ENCODE measurements around the gene MAP7D1.

The MAP7D1 gene

GRCh38 chr1:36126005-36126716, 29.8 kb upstream of the MAP7D1 start:
- intact Hi-C loops (cut with DNase I), result no loop called here
- DNase-seq, result no peak

DNA sequence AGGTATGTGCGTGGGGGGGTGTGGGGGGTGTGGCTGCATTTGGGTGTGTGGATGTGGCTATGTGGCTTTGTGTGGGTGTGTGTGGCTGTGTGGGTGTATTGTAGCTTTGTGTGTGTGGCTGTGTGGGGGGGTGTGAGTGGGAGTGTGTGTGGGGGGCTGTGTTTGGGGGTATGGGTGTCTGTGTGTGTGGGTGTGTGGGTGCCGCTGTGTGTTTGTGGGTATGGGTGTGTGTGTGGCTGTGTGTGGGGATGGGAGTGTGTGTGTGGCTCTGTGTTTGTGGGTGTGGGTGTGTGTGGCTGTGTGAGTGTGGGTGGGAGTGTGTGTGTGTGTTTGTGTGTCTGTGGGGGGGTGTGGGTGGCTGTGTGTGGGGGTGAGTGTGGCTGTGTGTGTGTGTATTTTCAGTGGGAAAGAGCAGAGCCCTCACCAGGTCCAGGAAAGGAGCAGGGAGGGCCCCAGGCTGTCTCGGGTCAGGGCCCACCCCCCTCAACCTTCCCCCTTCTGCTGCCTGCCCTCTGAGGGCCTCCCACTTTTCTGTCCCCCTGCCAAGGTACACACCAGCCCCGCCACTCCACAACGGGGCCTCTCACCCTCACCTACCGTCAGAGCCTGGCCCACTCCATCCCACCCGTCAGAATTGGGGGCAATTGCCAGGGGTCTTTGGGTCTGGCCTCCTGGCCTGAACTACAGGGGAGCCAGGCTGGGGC, 29.0 kb upstream of the MAP7D1 start:
- intact Hi-C loops (cut with DNase I), result no loop called here
- no peak for DNase-seq

GRCh38 chr1:36128126-36128904, 27.6 kb upstream of the MAP7D1 start:
- peak in 1 of 10 donors; percentile 21 for DNase-seq
- intact Hi-C loops (cut with DNase I), result no loop called here

DNA sequence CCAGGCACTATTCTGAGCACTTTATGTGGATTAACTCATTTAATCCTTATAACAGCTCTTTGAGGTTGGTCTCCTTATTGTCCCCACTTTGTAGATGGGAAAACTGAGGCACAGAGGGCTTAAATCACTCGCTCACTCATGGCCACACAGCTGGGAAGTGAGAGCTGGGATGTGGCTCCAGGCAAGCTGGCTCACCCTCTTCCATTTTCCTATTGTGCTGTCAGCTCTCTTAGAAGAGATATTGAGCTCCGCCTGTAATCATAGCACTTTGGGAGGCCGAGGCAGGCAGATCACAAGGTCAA, 27.1 kb upstream of the MAP7D1 start:
- intact Hi-C loops (cut with DNase I), result no loop called here
- DNase-seq, result no peak

GRCh38 chr1:36132029-36132428, 23.9 kb upstream of the MAP7D1 start:
- peak in 1 of 10 donors; percentile 44 for DNase-seq
- intact Hi-C loops (cut with DNase I), result no loop called here

DNA sequence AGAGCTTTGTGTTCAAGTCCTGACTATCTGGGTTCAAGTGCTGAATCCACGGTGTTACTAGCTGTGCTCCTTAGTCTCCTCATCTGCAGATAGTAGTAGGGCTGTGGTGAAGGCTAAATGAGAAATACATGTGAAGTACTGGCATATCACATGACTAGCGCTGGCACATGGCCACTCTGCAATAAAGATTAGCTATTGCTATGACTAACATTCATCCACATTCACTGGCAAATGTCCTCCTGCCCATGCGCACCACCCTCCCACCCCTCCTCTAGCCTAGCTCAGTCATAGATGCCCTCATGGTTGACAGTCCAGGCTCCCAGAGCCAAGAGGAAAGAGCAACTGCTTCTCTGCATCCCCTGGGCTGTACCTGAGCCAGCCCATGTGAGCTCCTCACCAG, 22.5 kb upstream of the MAP7D1 start:
- intact Hi-C loops (cut with DNase I), result no loop called here
- DNase-seq, result peak in 4 of 10 donors; percentile 49 to 86 (median 61)

DNA sequence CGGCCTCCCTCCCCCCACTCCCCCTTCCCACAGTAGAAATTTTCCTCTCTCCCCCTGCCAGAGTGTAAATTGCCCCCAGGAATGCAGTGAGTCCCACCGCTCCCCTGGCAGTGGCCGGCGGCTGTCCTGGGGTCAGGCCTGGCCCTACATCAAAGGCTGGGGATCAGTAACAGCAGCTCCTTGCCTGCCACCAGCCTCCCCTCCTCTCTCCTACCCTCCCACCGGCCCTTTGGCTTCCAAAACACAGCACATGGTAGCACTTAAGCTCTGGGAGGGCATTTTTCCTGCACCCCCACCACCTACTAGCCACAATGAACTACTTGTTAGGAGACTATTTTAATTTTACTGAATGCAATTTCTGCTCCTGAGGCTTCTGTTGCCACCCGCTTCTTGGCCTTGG, 21.9 kb upstream of the MAP7D1 start:
- DNase-seq, result peak in 2 of 10 donors; percentile 30 to 39
- intact Hi-C loops (cut with DNase I), result loop anchor here (1.0 kb wide), 1 partner anchor 35 kb away; no protein-coding TSS in a partner anchor

- peak in 5 of 10 donors; percentile 56 to 87 (median 67) for DNase-seq
- intact Hi-C loops (cut with DNase I), result loop anchor here (1.0 kb wide), 1 partner anchor 35 kb away; no protein-coding TSS in a partner anchor
Observed at GRCh38 chr1:36134505-36135329, 21.2 kb upstream of the MAP7D1 start.

- DNase-seq, result no peak
- intact Hi-C loops (cut with DNase I), result no loop called here
Observed at GRCh38 chr1:36135330-36135667, 20.7 kb upstream of the MAP7D1 start.

DNA sequence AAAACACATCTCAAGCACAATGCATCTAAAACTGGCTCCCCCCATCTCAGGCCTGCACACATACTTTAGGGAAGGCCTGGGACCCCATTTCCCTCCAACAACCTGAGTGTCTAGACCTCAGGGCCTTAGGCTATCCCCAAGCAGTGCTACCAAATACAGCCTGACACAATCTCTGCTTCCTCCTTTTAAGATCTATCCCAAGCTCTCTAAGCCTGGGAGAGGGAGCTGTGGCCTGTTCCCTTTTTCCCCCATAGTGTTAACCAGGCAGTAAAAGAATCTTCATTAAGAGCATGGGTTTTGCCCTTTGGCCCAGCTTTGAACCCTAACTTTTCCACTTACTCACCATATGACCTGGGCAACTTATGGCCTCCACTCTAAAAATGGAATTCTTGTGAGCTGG, 20.2 kb upstream of the MAP7D1 start:
- intact Hi-C loops (cut with DNase I), result no loop called here
- DNase-seq, result no peak

DNA sequence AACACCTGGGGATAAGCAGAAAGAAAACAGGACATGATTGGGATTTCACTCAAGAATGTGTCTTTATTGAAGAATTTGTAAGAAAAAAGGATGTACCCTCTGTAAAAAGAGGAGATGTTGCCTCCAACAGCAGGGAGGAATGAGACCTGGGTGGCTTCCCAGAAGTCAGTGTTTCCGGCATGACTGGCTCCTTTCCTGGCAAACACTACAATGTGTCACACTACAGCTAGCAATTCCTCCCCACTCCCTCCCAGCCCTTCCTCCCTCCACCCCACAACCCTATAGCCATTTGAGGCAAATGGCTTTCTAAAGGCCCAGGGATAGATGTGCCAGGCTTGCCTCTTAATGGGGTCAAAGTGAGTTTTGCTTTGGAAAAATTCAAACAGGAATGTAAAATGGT, 19.4 kb upstream of the MAP7D1 start:
- peak in 2 of 10 donors; percentile 34 to 67 for DNase-seq
- intact Hi-C loops (cut with DNase I), result no loop called here

DNA sequence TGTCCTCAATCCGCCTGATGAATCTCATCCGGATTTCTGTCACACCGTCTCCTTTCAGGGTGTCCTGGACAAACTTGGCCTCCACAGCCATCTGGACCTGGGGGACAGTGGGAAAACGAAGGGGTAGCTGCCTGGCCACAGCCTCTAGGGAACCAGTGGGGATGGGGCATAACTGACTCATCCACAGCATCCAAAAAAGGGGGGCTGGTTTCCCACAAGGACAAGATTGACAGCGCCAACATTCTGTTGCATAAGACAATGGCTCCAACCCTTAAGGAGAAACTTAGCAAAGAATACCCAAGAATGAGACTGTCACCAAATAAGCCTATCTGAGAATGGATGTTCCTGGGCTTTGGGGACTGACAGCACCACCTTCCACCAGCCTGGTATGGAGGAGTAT, 18.7 kb upstream of the MAP7D1 start:
- intact Hi-C loops (cut with DNase I), result no loop called here
- DNase-seq, result peak in 1 of 10 donors; percentile 49

GRCh38 chr1:36137776-36138175, 18.2 kb upstream of the MAP7D1 start:
- no peak for DNase-seq
- intact Hi-C loops (cut with DNase I), result no loop called here

GRCh38 chr1:36139521-36139920, 16.4 kb upstream of the MAP7D1 start:
- DNase-seq, result no peak
- intact Hi-C loops (cut with DNase I), result no loop called here

DNA sequence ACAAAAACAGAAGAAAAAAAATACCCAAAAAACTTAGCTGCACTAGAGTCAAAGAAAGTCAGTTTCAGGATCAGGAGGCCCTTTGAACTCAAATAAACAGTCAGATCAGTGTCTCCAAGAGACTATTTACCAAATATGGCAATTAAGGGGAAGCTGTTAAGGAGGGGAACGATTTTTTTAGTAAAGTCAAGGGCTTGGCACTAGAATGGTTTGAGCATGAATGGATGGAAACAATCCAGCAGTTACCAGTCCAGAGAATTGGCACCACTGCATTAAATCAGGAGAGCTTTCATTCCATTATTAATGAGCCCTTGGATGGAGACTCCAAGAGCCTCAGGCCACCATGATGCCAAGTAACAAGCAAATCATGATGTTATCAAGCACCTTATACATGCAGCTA, 13.8 kb upstream of the MAP7D1 start:
- no peak for DNase-seq
- intact Hi-C loops (cut with DNase I), result no loop called here

- intact Hi-C loops (cut with DNase I), result no loop called here
- no peak for DNase-seq
Observed at GRCh38 chr1:36143424-36143823, 12.5 kb upstream of the MAP7D1 start.

DNA sequence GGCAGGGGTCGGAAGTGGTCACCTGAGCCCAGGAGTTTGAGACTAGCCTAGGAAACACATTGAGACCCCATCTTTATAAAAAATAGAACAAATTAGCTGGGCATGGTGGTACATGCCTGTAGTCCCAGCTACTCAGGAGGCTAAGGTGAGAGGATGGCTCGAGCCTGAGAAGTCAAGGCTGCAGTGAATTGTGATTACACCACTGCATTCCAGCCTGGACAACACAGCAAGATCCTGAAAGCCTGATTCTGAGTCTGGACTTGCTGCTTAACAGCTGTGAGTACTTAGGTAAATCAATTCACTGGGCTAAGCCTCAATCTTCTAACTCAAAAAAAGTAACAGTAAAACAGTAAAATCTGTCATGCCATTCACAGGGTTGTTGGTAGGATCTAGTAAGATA, 11.5 kb upstream of the MAP7D1 start:
- no peak for DNase-seq
- intact Hi-C loops (cut with DNase I), result no loop called here

GRCh38 chr1:36148821-36149236, 7.1 kb upstream of the MAP7D1 start:
- no peak for DNase-seq
- intact Hi-C loops (cut with DNase I), result loop anchor here (1.0 kb wide), 3 partner anchors 39 to 136 kb away; partner anchors contain the start of gene THRAP3

DNA sequence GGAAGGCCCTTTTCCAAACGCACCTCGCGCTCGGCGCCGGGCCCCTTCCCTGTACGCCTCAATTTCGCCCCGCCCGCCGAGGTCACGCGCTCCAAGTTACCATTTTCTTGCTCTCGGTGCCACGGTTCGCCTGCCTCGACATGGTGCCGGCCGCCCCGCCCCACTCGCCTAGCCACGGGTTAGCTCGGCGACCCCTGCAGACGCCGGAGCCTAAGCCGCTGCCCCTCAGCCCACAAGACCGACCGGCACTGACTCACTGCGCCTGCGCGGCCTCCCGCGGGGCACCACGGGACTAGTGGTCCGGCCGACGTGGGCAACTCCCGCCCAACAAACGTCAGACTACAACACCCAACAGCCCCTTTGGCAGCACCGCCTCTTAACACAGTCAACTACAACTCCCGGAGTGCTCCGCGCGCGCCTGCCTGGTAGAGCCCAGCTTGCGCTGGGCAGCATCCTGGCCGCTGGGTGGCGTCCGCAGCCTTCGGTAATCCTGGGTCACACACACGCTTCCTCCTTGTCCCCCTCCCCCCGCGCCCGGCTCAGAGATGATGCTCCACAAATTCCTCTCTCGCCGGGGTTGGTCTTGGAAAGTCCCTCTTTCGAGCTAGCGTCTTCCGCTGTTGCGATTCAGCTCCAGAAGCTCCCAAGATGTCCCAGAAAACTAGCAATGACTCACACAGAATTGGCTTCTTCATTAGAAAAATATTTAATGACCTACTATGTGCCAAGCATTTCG, 6.6 kb upstream of the MAP7D1 start, which contains the start of gene TRAPPC3:
TRAPPC3 (minus strand) TSS at position 250 of the 736 bp plus-strand sequence; CDS start at position 142, 108 bp downstream.
- intact Hi-C loops (cut with DNase I), result loop anchor here (1.0 kb wide), 3 partner anchors 39 to 136 kb away; partner anchors contain the start of gene THRAP3

DNA sequence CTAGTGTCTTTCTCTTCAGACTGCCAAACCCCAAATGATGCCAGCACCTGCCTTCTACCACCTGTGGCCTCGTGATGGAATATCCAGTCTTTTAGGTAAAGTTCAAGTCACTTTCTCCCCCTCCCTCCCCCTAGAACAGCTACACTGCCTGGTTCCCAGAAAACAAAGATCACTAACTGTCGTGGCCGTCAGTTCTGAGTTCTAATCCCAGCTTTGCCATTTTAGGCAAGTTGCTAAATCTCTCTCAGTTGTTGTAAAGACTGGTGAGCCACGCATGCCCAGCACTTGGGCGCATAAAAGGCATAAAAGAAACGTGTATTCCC, 6.0 kb upstream of the MAP7D1 start:
- intact Hi-C loops (cut with DNase I), result loop anchor here (1.0 to 10.0 kb wide), 4 partner anchors 38 to 215 kb away; partner anchors contain the start of gene THRAP3
- DNase-seq, result no peak

More for the DNA sequence above, 6.6 kb upstream of the MAP7D1 start, which contains the start of gene TRAPPC3:
- peak; percentile 99 to 100 (median 100) for DNase-seq
